Pons (tissue), 1 donor: ENCODE data around the gene TLR2.
"Not testable (repeated sequence)": the region's sequence is repeated elsewhere in the genome, so short reads cannot be mapped to it uniquely, and the experiment has no call there.

ENCODE experiments used
- DNase-seq: peaks from one replicate; pipeline ENCODE4 v3.0.0-alpha.2; 2016; ENCODE audit warnings: low spot score

Gene TLR2

DNA sequence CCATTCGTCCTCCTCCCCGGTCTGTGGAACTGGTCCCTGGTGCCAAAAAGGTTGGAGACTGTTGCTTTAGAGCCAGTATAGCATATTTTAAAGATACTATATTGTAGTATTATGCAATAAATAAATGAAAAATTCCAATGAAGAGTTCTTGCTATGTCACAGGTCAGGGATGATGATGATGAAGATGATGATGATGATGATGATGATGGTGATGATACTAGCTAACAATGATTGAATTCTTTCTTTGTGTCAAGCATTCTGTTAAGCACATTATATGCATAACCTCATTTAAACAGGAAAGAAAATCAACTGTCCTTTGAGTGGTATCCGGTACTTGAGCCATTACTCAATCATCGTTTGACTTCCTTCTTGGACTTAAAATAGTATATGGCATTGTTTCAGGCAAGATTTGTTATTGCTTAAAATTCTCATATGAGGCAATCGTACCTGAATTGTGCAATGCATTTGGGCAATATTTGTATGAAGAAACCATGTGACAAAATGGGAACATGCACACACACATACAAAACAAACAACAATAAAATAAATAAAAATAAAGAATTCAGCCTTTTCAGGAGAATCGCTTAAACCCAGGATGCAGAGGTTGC lies 22.8 kb upstream of the TLR2 start:
- DNase-seq, result peak; percentile 54

DNA sequence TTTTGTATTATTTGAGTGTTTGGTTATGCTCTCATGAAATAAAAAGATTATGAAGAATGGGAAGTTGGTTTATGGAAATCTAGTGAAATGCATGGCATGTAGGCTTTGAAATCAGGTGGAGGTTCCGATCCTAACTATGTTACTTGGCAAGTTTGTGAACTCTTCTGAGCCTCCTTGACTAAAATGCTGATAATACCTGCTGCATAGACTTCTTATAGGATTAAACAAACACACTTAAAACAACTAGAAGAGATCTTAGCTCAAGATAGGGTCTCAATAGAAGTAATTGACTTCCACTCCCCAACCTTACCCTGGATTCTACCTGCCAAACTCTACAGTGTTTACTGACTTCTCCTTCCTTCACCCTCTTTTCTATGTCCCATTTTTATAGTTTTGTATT lies 22.2 kb upstream of the TLR2 start:
- DNase-seq, result no peak

DNA sequence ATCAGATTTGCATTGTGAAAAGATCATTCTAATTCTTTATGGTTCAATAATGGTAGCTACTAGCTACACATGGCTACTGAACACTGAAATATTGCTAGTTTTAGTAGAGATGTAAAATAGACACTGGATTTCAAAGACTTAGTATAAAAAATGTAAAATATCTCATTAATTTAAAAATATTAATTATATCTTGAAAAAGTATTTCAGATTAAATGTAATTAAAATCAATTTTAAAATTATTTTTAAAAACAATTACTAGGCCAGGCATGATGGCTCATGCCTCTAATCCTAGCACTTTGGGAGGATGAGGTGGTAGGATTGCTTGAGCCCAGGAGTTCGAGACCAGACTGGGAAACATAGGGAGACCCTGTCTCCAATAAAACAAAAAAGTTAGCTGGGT lies 20.4 kb upstream of the TLR2 start:
- no peak for DNase-seq

- not testable (repeated sequence) for DNase-seq
Measured at GRCh38 chr4:153666505-153666904, 17.6 kb upstream of the TLR2 start.

DNA sequence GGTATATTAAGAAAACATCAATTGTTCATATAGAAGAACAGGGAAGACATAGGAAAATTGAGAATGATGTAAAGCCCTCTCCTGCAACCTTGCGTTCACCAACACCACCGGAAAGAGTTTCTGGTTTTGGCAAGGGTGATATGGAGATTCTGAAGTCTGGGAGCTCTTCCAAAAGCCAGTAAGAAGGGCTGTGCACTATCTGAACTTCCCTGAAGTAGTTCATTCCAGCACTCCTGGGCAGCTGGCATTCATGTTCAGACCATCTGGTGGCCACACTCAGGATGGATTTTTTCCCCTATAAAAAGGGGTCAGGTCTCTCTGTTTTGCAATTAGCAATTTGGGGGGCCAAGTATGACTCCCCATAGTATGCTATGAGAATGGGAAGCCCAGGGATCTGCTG lies 15.4 kb upstream of the TLR2 start:
- DNase-seq, result no peak

GRCh38 chr4:153669838-153670237 lies 14.2 kb upstream of the TLR2 start:
- no peak for DNase-seq

DNA sequence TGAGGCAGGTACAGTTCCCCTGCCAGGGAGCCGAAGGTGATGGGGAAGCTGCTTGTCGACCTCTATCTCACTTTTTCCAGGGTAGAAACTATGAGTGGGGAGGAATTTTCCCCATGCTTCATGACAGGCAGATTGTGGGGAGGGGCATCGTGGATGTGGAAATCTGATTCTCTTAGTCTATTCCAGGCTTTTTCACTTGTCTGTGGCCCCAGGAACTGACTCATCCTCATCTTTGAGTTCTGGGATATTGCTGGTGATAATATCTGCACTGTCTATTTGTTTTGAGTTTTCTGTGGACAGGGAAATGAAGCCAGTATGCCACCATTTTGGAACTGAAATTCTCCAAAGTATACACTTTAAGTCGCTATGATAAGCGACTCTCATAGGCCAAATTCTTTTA lies 7.6 kb upstream of the TLR2 start:
- DNase-seq, result no peak

DNA sequence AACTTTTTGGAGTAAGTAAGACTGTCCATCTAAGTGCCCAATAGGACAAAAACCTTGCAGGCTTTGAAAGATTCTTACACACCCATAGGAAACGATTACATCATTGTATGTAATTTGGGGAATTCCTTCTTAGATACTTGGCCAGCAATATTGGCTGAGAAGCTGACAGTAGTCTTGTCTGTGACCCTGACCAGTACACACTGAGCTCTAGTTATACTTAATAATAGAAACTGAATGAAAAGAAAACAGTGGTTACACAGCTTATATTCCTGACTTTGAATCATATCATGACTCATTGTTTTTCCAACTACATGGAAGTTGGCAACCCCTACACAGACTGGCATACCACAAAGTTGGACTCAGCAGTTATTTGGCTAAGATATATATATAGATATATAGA lies 7.1 kb upstream of the TLR2 start:
- no peak for DNase-seq

DNA sequence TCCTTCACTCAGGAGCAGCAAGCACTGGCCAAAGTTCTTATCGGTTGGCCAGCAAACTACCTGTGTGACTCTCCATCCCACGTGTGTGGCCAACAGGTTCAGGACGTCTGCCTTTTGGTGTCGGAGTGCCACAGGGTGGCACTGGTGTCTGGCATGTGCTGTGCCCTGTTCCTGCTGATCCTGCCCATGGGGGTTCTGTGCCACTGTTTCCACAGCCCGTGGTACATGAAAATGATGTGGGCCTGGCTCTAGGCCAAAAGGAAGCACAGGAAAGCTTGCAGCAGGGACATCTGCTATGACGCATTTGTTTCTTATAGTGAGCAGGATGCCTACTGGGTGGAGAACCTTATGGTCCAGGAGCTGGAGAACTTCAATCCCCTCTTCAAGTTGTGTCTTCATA lies 4.6 kb upstream of the TLR2 start:
- no peak for DNase-seq

- no peak for DNase-seq
Measured at GRCh38 chr4:153683763-153684181, 308 bp upstream of the TLR2 start.

- DNase-seq, result no peak
Measured at GRCh38 chr4:153684971-153685371, 891 bp downstream of the TLR2 start.

- no peak for DNase-seq
Measured at GRCh38 chr4:153704522-153704921, 20.4 kb downstream of the TLR2 start.

DNA sequence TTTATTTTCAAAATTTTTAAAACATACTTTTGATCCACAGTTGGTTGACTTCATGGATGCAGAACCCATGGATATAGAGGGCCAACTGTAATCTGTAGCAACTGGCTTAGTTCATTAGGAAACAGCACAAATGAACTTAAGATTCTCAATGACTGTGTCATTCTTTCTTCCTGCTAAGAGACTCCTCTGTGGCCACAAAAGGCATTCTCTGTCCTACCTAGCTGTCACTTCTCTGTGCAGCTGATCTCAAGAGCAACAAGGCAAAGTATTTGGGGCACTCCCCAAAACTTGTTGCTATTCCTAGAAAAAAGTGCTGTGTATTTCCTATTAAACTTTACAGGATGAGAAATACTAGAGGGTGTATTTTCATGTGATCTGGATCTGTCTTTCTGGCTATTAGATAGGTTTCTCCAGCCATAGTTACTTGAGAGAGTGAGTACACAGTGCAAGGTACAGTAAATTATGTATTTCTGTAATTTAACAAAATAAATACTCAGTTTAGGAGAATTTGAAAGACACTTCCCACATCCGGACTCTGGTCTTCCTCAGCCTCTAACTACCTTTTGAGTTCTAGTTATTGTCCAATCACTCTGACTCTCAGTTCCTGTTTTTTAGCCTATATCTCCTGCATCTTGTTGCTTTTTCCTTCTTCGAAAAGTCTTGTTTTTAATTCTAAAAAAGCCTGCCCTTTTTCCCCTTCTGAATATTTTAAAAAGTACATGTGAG lies 21.8 kb downstream of the TLR2 start:
- DNase-seq, result peak; percentile 30

DNA sequence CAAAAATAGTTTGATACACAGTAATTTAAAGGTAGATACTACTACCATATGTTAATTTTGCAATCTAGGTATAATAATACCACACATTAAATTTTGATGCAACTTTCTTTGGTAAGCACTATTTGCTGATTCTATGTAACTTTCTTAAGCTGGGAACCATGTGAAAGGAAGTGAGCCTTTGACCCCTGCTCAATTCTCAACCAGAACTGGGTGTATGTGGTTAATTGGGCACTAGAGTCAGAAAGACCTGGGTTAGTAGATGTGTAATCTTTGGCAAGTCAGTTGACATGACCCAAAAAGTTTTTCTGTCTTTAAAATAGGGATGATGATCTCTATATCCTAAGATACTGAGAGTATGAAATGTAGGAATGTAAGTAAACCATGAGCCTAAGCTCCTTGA lies 22.4 kb downstream of the TLR2 start:
- no peak for DNase-seq

GRCh38 chr4:153710681-153711080 lies 26.6 kb downstream of the TLR2 start:
- DNase-seq, result no peak

- DNase-seq, result no peak
Measured at GRCh38 chr4:153713866-153714646, 30.0 kb downstream of the TLR2 start.

DNA sequence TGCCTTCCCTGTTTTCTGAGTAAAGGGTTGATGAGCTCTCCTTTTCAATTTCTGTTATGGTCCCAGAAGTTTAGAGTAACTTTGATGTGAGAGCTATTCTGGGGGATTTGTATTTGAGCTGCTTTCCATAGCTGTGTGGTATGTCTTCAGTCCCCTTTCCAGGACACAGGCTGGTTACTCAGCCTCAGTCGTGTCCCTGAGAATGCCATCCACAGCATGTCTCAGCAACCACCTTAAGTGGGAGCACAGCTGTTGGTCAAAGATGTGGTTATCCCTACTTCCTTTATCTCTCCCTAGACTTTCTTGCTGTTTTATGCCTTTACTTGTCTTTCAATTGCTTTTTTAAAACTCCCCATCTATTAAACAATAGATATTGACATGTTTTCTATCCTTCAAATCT lies 38.0 kb downstream of the TLR2 start:
- DNase-seq, result no peak

DNA sequence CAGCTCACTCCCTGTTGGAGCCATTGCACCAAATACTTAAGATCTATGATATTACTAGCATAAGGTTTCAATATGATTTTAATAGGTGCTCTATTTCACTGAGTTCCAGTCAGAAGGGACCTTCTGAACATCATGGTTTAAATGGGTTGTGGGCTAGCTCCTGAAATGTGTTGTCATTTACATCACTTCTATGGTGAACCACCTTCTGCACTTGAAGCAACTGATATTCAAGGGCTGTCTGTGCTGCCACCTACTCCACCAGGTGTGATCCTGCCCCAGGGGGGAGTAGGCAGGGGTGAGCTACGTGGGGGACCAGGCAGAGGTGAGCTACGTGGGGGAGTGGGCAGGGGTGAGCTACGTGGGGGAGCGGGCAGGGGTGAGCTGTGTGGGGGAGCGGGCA lies 40.5 kb downstream of the TLR2 start:
- DNase-seq, result no peak

DNA sequence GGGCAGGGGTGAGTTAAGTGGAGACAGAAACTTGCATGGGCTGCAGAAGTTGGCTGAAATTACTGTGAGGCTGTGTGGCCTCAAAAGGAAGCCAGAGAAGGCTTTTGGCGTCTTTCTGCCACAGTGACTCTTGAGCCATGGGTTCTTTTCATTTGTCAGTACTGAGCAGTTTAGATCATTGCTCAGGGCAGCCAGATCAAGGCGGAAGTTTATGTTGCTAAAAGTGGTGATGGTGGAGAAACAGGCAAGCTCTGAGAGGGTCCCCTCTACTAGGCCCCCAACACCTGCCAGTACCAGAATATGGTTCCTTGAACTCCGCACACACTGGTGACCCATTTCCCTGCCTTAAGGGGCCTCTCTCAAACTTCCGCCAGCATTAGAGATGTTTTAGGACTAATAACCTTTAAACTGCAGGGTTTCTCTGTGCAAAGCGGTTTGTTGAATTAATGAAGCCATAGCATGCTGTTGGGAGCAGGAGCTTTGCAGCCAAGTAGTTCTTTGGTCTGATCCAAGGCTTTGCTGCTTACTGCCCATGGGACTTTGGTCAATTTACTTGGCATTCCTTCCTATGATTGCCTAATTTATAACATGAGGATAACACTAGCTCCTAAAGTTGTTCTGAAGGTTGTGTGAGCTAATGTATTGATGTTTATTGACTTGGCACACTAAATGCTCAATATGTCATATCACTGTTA lies 41.2 kb downstream of the TLR2 start:
- DNase-seq, result no peak

DNA sequence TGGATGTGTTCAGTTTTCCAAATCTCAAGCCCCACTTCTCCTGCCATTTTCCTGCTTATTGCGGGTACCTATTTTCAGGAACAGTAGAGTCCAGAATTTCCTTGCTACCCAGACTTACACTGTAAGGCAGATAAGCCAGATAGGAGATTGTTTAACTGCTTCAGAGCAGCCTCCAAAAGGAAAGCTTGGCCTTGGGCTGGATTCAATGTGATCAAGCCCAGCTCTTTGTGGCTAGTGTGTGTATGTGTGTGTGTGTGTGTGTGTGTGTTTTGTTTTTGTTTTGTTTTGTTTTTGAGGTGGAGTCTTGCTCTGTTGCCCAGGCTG lies 41.7 kb downstream of the TLR2 start:
- DNase-seq, result no peak

GRCh38 chr4:153728151-153728550 lies 44.1 kb downstream of the TLR2 start:
- DNase-seq, result no peak

DNA sequence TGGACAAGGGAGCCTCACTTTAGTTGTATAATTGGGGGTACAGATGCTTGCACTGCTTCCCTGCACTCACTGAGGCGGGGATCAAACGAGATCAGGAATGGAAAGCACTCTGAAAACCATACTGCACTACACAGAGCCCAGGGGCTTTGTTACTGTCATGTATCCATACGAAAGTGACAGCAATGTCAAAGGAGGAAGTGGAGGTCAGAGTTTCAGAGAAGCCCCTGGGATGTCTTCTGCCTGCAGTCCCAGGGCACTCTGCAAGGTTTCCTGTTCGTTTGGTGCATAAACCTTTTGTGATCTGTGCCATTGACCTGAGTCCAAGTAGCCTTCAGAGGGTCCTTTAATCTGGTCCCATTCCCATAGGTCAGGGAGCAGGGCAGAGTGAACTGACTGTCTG lies 44.6 kb downstream of the TLR2 start:
- no peak for DNase-seq

DNA sequence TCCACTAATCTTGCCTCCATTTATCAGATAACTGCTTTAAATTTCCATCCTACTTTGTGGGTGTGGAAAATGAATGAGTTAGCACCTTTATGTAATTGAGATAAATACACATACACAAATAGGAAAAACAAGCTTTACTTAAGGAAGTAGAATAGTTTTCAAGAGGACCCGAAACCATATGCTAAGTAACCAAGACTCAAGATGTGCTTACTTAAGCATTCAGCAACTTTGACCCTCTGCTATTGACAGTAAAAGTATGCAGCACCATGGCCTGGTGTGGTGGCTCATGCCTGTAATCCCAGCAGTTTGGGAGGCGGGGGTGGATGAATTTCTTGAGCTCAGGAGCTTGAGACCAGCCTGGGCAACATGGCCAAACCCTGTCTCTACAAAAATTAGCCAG lies 45.8 kb downstream of the TLR2 start:
- peak; percentile 44 for DNase-seq
